Fibroblast of peridontal ligament (primary cell): ENCODE measurements around the gene SLC25A39.
"Not testable (repeated sequence)": the region's sequence is repeated elsewhere in the genome, so short reads cannot be mapped to it uniquely, and the experiment has no call there.

ENCODE experiments used
- DNase-seq: peaks from one replicate; pipeline ENCODE4 v3.0.0-alpha.2; 2010; ENCODE audit errors: extremely low read depth

The SLC25A39 gene

DNA sequence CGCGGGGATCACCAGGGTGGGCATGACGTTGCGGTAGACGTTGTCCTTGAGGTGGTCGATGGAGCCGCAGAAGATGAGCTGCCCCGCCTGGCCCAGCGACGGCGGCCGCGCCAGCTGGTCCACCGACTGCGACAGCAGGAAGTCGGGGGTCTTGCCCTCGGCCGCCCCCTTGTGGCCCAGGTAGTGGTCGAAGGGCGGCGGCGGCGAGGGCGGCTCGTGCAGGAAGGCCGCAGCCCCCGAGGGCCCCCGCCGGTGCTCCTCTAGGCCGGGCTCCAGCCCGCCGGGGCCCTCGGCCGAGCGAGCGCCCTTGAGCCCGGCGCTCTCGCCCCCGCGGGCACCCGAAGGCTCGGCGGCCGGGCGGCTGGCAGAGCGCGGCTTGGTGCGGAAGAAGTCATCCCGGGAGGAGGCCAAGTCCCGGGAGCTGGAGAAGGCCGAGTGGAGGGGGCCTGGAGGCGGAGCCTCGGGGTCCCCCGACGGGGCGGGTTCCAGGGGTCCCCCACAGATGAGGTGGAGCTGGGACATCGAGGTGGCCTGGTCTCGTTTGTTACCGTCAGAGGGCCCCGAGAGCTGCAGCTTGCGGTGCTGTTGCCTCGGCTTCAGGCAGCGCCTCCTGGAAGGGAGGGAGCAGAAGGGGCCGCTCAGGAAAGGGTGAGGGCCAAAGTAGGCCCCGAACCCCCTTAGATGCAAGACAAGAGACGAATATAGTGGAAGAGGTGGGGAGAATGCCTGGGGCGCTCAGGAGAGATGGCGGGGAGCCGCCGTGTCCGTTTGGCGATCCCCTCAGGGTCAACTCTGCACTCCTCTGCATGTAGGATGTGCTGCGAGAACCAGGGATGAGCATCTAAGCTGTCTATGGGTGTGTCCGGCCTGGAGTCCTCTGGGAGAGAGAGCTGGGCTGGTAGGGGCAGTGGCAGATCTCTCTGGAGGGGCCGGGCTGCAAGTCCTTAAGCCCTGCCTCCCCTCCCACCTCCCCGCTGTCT, 30.2 kb upstream of the SLC25A39 start:
- DNase-seq = no peak

DNA sequence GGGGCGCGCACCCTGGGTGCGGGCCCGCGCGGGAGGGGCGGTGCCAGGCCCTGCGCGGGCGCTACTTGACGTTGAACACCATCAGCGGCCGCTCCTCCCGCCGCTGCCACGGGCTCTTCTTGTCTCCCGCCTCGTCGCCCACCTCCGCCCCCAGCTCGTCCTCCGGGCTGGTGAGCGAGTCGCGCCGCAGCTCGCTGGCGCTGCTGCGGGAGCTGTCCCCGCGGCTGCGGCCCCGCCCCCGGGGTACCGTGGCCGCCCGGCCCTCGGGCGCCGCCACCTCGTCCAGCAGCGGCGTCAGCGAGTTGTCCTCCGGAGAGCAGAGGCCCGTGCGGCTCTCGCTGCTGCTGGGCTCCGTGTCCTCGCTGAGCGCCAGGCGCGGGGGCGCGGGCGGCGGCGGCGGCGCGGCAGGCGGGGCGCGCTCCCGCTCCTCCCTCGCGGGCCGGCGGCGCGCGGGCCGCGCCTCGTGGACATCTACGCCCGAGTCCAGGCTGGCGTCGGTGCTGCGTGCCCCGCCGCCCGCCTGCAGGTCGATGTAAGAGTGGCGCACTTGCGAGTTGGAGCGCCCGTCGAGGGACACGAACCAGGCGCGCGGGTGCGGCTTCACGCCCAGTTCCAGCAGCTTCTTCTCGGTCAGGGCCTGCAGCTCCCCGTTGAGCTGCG, 29.2 kb upstream of the SLC25A39 start:
- no peak for DNase-seq

DNA sequence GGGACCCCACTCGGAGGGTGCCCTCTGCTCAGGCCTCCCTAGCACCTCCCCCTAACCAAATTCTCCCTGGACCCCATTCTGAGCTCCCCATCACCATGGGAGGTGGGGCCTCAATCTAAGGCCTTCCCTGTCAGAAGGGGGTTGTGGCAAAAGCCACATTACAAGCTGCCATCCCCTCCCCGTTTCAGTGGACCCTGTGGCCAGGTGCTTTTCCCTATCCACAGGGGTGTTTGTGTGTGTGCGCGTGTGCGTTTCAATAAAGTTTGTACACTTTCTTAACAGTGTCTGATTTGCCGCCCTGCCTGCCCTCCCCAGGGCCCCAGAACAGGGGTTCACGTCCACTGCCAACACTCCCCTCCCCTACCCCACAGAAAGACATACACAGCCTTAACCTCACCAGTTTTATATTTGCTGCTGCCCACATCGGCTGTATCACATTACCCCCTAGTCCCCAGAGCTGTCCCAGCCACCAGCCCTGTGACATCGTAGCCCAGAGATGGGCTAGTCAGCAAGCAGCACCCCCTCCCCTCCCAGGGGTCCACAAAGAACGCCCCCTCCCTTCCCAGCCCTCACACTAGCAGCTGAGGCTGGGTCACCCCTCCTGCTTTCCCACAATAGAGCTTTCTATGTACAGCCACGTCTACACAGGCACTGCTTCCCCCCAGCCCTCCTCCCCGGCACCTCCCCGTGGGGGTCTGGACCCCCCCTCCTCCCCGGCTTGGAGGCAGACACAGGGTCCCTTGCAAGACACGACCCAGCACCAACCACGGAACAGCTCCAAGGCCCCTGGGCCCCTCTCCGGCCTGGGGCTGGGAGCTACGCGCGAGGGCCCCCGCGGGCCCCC, 28.4 kb upstream of the SLC25A39 start:
- no peak for DNase-seq

DNA sequence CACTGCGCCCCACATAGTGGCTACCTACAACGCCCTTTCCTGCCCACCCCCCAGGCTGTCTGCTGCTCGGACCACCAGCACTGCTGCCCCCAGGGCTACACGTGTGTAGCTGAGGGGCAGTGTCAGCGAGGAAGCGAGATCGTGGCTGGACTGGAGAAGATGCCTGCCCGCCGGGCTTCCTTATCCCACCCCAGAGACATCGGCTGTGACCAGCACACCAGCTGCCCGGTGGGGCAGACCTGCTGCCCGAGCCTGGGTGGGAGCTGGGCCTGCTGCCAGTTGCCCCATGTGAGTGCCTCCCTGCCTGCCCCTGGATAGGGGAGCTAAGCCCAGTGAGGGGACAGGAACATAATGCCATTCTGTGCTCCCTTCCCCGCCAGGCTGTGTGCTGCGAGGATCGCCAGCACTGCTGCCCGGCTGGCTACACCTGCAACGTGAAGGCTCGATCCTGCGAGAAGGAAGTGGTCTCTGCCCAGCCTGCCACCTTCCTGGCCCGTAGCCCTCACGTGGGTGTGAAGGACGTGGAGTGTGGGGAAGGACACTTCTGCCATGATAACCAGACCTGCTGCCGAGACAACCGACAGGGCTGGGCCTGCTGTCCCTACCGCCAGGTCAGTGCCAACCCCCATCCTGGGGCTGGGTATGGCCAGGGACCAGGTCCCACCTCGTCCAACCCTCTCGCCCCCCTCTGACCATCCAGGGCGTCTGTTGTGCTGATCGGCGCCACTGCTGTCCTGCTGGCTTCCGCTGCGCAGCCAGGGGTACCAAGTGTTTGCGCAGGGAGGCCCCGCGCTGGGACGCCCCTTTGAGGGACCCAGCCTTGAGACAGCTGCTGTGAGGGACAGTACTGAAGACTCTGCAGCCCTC, 27.6 kb upstream of the SLC25A39 start:
- no peak for DNase-seq

DNA sequence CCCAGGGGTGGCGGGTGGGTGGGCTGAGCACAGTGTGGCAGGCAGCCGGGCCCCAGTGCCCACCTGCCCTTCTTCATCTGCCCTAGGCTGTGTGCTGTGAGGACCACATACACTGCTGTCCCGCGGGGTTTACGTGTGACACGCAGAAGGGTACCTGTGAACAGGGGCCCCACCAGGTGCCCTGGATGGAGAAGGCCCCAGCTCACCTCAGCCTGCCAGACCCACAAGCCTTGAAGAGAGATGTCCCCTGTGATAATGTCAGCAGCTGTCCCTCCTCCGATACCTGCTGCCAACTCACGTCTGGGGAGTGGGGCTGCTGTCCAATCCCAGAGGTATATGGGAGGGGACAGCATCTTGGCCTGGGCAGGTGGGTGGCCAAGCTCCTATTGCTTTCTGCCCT, 26.8 kb upstream of the SLC25A39 start:
- DNase-seq = no peak

DNA sequence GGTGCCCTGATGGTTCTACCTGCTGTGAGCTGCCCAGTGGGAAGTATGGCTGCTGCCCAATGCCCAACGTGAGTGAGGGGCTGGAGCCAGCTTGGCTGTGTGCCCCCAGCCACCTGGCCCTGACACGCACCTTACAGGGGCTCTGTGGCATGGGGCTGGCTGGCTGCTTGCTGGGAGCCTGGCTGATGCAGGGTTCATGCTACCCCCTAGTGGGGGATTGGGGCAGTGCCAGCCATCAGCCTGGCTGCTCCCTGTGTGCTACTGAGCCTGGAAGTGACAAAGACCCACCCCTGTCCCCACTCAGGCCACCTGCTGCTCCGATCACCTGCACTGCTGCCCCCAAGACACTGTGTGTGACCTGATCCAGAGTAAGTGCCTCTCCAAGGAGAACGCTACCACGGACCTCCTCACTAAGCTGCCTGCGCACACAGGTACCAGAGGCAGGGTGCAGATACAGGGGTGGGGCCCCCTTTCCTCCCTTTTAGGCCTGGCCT, 26.2 kb upstream of the SLC25A39 start:
- peak; percentile 35 for DNase-seq

DNA sequence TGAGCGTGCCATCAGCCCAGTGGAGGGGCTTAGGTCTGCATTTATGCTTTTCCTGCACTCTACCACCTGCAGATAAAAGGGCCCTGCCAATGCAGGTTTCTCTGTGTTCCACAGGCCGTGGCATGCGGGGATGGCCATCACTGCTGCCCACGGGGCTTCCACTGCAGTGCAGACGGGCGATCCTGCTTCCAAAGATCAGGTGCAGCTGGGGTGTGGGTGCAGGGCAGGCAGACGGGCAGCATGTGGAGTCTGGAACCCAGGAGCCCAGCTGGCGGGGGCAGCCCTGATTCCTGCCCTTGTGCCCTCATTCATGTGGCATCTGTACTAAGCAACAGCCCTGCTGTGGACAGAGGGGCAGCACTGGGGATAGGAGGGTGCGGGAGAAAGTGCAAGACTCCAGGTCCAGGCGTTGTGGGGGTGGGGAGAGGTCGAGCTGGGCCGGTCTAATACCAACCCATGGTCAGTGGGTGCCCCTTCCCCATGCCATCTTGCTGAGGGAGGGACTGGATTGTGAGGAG, 25.0 kb upstream of the SLC25A39 start:
- DNase-seq = no peak

DNA sequence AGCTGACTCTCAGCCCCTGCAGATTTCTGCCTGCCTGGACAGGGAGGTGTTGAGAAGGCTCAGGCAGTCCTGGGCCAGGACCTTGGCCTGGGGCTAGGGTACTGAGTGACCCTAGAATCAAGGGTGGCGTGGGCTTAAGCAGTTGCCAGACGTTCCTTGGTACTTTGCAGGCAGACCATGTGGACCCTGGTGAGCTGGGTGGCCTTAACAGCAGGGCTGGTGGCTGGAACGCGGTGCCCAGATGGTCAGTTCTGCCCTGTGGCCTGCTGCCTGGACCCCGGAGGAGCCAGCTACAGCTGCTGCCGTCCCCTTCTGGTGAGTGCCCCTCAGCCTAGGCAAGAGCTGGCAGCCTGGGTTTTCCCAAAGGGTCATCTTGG, 24.4 kb upstream of the SLC25A39 start:
- no peak for DNase-seq

DNA sequence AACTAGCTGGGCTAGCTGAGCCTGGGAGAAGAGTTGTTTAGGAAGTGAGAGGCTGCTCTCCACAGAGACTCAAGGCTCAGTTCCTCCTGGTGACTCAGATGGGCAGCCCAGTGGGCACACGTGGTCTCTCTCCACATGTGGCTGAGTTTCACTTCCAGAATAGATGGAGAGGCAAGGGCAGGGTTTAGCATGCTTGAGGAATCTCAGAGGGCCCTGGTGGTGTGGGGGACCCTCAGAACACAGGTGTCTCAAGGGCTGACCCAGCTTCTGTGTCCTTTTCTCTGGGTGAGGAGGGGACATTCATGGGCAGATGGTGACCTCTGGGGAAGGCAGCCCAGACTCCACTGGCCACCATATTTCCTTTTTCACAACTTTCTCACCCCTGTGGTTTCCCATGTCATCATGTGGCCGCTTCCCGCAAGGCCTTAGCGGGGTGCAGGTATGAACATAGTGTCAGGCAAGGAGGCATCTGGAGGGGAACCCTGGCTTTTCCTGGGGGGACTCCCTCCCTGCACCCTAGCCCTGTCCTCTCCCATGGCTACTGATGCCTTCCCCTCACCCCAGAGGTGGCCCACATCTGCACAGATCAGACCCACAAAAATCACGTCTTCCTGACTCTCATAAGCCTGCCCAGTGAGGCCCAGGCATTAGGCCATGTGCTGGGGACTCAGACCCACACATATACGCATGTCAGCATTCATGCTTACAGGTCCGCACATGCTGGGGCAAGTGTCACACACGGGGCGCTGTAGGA, 23.8 kb upstream of the SLC25A39 start:
- DNase-seq = peak; percentile 44

DNA sequence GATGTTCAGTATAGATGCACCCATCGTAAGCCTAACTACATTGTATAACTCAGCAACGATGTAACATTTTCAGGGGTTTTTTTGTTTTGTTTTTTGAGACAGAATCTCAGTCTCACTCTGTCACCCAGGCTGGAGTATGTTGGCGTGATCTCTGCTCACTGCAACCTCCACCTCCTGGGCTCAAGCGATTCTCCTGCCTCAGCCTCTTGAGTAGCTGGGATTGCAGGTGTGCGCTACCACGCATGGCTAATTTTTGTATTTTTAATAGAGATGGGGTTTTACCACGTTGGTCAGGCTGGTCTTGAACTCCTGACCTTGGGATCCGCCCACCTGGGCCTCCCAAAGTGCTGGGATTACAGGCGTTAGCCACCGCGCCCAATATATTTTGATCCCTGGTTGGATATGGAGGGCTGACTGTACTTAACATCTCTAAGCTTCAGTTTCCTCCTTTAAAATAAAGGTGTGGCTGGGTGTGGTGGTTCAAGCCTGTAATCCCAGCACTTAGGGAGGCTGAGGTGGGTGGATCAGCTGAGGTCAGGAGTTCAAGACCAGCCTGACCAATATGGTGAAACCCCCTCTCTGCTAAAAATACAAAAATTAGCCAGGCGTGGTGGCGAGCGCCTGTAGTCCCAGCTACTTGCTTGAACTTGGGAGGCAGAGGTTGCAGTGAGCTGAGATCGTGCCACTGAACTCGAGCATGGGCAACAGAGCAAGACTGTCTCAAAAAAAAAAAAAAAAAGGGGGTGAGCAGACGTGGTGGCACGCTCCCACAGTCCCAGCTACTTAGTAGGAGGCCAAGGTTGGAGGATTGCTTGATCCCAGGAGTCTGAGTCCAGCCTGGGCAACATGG, 22.8 kb upstream of the SLC25A39 start:
- not testable (repeated sequence) for DNase-seq

DNA sequence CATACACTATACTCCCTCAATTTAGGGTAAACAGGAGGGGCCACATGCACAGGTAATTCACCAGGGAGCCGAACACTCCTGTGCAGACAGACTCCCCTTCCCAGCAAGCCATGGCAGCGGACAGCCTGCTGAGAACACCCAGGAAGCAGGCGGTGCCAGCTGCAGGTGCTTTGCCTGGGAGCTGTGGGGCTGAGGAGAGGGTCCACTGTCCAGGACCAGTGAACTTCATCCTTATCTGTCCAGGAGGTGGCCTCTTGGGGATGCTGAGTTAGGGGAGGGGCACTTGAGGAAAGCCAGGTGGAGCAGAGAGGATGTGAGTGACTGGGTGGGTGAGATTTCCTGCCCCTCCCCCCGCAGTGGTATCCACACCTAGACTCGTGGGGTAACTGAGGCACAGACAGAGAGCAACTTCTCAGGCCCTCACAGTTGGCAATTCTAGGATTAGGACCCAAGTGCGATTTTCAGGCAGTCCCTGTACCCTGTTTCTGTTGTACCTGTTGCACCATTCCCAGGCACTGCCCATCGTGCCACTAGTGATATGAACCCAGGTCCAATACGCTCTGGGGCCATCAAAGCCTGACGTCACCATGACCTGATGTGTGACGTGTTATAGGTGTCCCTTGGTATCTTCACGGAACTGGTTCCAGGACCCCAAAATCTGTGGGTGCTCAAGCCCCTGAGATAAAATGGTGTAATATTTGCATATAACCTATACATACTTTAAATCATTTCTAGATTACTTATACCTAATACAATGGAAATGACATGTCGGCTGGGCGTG, 21.6 kb upstream of the SLC25A39 start:
- DNase-seq = no peak

DNA sequence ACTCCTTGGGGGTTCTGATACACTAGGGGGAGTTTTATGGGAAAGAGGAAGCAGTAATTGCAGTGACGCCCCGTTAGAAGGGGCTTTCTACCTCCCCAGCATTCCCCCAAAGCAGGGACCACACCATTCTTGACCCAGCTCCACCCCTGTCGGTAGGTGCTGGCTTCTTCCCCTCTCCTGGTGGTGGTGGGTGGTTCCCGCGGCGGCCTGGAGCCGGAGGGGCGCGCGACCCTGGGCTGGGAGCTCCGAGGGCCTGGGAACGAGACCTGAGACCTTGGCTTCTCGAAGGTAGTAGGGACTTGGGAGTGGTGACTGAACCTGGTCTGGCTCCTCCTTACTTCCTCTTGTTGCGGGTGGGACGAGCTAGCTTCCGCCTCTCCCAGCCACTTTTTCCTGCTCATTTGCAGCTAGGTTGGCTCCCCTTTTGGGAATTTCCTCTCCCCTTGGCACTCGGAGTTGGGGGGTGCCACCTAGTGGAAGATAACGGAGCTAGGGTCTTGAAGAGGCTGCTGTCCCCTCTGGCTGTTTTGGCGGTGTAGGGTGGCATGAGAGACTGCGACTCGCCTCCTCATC, 20.9 kb upstream of the SLC25A39 start:
- DNase-seq = peak; percentile 62

DNA sequence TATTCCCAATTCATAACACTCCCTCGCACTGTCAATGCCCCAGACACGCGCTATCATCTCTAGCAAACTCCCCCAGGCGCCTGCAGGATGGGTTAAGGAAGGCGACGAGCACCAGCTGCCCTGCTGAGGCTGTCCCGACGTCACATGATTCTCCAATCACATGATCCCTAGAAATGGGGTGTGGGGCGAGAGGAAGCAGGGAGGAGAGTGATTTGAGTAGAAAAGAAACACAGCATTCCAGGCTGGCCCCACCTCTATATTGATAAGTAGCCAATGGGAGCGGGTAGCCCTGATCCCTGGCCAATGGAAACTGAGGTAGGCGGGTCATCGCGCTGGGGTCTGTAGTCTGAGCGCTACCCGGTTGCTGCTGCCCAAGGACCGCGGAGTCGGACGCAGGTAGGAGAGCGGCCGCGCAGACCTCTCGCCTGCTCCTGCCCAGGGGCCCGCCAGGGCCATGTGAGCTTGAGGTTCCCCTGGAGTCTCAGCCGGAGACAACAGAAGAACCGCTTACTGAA, 20.4 kb upstream of the SLC25A39 start, which contains the start of gene GRN:
Gene GRN (plus strand): TSS at position 364 of the 515 bp plus-strand sequence. CDS start 3,863 bp downstream, outside the sequence.
- peak; percentile 99 for DNase-seq

DNA sequence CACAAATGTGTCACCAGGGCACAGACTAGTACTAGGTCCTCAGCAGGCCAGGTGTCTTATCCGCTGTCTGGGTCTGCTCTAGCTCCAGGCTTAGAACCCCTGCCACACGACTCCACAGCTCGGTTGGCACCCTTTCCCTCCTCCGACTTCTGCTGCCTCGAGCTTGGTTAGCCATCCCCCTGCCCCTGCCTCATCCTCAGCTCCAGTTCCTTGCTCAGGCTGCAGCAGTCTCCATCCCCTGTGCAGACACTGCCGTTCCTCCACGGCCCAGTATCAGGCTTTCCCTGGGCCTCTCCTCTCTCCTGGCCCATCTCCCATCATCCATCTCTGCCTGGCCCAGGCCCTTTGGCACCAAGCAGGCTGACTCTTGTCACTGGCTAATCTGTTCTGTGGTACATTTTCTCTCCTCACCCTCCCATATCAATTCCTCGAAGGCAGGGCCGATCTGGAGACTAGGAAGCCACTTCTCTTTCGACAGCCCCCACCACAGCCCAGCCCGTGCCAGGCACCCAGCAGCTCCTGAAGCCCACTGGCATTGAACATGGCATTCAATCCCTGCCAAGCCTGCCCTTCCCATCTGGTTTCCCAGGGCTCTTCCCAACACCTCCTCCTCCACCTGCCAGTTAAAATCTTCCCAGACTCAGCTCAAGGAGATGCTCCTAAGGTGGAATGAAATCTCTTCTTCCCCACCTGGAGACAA, 19.0 kb upstream of the SLC25A39 start:
- DNase-seq = no peak

DNA sequence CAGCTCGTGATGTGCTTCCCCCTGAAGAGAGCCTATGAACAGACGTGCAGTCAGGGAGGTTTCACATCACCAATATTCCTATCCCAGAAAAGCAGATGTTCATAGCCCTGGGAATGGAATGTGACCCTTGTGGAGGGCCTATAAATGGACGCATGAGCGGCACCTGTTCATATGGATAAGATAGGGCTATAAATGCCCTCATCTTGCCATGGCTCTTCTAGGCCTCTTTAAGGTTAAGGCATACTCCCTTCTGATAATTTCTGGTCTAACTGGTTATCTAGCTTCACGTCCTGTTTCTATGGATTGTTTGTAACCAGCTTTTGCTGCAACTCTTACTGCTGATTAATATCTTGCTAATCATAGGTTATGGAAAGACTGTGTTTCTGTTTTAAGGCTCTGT, 15.9 kb upstream of the SLC25A39 start:
- not testable (repeated sequence) for DNase-seq

DNA sequence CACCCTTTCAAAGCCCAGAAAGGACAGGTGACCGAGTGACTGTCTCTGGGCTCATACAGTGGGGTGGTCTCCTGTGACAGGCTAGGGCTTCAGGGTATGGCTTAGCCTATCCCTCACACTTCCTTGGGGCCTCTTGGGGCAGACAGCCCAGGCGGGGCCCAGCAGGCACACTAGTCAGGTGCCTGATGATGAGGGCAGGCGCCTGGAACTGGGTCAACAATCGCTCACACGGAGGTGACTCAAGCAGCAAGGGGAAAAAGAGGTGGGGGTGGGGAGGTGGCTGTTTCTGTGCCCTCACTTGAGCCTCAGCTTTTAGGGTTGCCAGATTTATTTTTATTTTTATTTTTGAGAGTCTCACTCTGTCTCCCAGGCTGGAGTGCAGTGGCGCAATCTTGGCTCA, 14.1 kb upstream of the SLC25A39 start:
- DNase-seq = no peak

DNA sequence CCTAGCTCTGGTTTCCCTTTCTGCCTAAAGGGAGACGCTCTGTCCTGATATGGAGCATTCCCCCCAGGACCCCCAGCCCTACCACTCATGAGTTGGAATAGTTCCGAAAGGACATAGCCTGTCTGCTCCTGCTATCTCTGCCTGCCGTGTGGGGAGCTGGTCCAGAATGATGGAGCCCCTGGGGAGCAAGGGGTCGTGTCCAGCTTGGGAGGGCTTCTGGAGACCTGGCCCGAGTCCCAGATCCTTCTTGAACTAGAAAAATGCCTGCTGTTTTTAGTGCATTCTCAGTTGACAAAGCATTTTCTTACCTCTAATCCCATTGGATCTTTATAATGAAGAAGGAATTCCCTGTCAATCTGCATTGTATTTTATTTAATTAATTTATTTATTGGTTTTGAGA, 11.3 kb upstream of the SLC25A39 start:
- DNase-seq = no peak
